HG03442 (cell line): ENCODE measurements around the gene NUTM2E.
"Not testable (repeated sequence)": the region's sequence is repeated elsewhere in the genome, so short reads cannot be mapped to it uniquely, and the experiment has no call there.

ENCODE experiments used
- ATAC-seq: cut with Tn5 transposase; IDR thresholded peaks from one replicate; pipeline ENCODE4 v1.9.1; 2021; ENCODE audit warnings: mild to moderate bottlenecking, moderate library complexity; ENCODE audit not compliant: unreplicated experiment

Gene NUTM2E

DNA sequence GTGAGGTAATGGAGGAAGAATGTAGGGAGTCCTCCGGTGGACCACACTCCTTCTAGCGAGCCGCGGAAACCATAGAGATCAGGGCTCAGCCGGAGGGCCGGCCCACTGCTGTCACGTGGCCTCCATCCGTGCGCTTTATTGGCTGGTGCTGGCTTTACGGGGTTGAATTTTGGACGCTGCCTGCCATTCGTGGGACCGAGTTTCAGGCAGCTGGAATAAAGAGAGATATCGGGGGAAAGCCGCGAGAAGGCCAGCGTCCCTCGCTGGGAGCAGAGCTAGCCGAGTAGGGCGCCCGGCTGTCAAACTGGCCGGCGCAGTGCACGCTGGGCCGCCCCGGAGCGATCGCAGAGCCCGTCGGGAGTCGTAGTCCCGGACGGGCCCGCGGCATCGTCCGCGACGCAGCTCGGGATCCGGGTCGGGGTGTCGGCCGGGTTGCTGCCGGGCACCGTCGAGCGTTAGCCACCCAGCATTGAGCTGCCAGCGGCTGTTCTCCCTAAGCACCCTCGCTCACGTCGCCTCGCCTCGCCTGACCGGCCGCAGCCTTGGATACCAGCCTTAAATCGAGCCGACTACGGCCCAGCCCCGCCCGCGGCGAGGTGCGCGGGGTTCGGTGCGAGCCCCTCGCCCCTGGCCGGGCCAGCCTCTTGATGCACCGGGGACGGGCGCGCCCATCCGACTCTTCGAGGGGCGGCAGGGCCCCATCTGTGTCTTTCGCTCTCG, at the start of gene NUTM2E:
Gene NUTM2E, plus strand, starts transcription at position 244 of the 720 bp plus-strand sequence. CDS start 15,002 bp downstream, outside the sequence.
- ATAC-seq, result peak; percentile 91

DNA sequence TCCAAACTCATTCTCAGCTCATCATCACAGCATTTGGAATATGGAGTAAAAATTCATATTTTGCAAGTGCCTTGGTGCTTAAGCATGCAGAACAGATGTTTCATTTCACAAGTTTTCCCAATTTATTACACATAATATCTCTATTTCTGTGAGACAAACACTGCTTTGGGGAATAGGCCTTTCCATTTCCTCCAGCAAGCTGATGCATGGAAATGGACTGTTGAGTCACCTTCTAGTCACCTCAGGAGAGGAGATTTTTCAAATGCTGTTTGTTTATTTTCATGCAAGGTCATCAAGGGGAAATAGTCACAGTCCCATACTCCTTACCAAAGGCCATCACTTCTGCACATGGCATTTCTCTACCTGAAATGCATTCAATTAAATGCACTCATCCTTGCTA, 48.5 kb upstream of the NUTM2E start:
- ATAC-seq, result not testable (repeated sequence)

DNA sequence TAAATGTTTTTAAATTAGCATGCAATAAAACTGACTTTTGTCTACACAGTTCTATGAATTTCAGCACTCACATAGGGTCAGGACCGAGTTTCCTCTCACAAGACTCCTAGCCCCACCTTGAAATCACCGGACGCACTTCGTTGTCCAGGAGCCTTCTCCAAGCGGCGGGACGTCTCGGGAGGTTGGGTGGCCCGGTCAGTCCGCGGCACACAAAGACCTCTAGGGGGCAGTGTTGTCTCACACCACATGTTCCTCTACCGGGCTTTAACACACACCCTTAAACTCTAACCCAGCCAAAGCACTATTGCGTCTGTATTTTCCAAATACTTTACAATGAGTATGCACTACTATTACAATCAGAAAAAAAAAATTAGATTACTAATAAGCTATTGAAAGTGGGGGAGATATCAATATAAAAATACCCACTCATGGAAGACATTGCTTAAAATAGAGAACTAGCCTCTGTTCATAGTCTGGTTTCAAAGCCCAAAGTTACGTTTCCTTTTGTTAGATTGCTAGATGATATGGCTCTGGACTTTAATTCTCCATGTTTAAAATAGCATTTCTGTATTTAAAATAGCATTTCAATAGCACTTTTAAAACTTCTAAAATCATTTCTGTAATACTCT, 47.1 kb upstream of the NUTM2E start:
- peak; percentile 89 for ATAC-seq

- ATAC-seq, result not testable (repeated sequence)
These were observed 46.5 kb upstream of the NUTM2E start for GRCh38 chr10:79779992-79780391.

- not testable (repeated sequence) for ATAC-seq
These were observed 45.0 kb upstream of the NUTM2E start for GRCh38 chr10:79781584-79781983.

- not testable (repeated sequence) for ATAC-seq
These were observed 39.0 kb upstream of the NUTM2E start for GRCh38 chr10:79787455-79787952.

GRCh38 chr10:79789351-79789750, 37.2 kb upstream of the NUTM2E start:
- ATAC-seq, result not testable (repeated sequence)

- ATAC-seq, result not testable (repeated sequence)
These were observed 34.5 kb upstream of the NUTM2E start for GRCh38 chr10:79791906-79792517.

DNA sequence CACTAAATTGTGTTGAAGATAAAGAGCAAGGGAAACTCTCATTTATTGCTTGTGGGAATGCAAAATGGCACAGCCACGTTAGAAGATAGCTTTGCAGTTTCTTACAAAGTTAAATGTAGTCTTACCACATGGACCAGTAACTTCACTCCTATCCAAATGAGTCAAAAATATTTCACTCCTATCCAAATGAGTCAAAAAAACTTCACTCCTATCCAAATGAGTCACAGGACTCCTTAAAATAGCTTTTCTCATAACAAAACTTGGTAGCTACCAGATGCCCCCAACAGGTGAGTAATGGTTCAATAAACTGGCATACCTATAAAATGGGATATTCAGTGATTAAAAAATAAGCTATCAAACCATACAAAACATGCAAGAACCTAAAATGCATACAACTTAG, 27.2 kb upstream of the NUTM2E start:
- ATAC-seq, result peak; percentile 75

DNA sequence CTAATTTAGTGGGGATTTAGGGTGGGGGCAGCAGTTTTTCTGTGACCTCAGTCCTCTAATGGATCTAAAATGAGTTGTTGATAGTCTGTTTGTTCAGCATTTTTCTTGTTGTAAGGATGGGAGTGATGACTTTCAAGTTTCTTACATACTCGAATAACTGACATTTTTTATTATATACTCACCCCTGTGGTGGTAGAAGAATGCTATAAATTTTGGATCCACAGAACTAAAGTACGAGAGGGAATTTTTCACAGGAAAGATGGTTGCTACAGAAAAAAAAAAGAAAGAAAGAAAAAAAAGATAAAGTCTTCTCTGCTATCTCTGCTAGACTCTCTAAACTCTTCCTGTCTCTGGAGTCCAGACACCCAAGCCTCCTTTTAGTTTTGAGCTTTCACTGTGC, 20.7 kb upstream of the NUTM2E start:
- not testable (repeated sequence) for ATAC-seq

DNA sequence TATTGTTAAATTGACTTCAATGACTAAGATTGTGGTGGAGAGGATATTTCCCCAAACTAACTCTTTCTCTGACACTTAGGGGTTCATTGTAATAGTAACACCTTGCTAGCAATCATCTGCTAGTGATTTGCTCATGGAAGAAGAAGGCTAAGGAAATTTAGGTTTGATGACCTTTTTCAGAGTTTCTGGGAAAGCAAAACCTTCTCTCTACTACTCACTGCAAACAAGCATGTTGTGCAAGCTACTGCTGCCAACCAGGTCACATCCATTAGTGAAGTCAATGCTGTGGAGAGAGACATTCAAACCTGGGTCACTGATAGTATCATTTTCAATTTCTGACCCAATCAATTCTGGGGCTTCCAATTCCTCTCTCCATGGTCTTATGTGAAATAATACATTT, 14.6 kb upstream of the NUTM2E start:
- not testable (repeated sequence) for ATAC-seq

DNA sequence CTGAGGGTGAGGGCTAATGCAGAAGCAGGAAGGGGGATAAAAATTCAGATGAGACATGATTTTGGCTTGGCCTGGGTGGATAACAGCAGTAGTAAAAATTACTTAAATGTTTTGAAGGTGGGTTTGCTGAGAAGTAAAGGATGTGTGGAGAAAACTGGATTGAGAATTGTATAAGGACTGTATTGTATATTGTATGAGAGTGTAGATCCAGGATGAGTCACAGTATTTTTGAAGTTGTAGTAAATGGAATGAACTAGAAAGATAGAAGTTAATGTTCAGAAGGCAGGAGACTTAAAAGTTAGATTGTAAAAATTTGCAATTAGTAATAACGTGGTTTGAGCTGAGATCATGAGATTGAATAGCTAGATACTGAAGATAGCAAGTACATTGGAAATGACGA, 10.2 kb upstream of the NUTM2E start:
- ATAC-seq, result not testable (repeated sequence)

GRCh38 chr10:79823387-79823786, 3.2 kb upstream of the NUTM2E start:
- ATAC-seq, result not testable (repeated sequence)

- peak; percentile 6 for ATAC-seq
These were observed 940 bp upstream of the NUTM2E start for GRCh38 chr10:79825587-79826011.

GRCh38 chr10:79826131-79826495, 426 bp upstream of the NUTM2E start:
- ATAC-seq, result not testable (repeated sequence)

GRCh38 chr10:79833833-79834232, 7.3 kb downstream of the NUTM2E start:
- not testable (repeated sequence) for ATAC-seq

DNA sequence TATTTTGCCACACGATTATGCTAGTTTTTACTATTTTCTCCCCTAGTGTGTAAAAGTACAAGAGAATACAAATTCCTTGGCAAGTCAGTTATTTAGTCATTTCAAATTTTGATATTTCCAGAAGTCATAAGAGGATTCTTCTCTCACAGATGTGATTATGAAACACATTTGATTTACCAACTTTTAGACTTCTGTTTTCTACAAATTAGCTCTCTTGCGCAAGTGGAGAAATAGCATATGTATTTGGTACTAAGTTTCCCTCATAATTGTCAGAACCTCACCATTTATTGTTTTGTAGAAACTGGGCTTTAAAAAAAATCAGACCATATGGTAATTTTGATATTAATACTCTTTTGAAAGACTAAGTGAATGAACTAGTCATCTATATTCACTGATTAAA, 9.4 kb downstream of the NUTM2E start:
- ATAC-seq, result not testable (repeated sequence)

DNA sequence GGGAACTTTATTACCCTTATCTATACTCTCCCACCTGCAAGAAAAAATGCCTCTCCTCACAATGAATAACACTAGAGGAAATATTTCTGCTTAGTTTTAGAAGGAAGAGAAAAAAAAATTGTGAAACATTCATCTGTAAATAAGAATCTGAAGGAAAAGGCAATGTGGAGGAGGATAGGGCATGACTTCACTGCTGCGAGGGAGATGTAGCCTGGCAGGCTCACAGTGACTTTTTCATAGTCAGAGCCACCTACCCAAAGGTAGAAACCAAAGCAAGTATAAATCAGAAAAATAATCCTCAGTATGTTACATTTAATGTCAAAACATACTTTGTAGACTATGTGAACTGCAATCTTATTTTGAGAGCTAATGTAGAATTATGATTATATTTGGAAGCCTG, 10.4 kb downstream of the NUTM2E start:
- not testable (repeated sequence) for ATAC-seq

DNA sequence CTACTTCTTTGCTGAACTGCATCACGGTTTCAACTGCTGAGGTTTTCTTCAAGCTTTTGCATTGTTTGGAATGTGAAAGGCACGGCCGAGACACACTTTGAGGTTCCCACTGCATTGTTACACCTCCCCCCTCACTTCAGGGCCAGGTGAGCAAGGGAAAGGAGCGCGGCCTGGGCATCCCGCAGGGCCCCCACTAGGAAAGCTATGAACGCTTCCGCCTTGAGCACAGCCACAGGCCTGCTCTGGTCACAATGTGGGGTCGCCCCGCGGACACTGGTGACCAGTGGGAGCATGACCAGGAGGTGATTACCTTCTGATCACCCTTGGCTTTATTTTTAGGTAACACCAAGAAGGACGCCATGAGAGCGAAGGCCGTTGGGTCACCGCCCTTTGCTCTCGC, 11.9 kb downstream of the NUTM2E start:
- not testable (repeated sequence) for ATAC-seq

- not testable (repeated sequence) for ATAC-seq
These were observed 26.8 kb downstream of the NUTM2E start for GRCh38 chr10:79853191-79853854.

- not testable (repeated sequence) for ATAC-seq
These were observed 35.7 kb downstream of the NUTM2E start for GRCh38 chr10:79862269-79862668.
